OCI-LY1 (cell line): ENCODE measurements around the gene KRTAP1-5.
"Not testable (repeated sequence)": the region's sequence is repeated elsewhere in the genome, so short reads cannot be mapped to it uniquely, and the experiment has no call there.

Experiments used
- H2AFZ ChIP-seq: fragments of 200-600 bp; sonication (generic), shearing (Covaris generic); 2 replicates; pipeline ENCODE4 v1.6.0; 2014; ENCODE audit warnings: antibody characterized with exemption, mild to moderate bottlenecking, low read length
- H3F3A ChIP-seq: fragments of 200-600 bp; sonication (generic), shearing (Covaris generic); 2 replicates; pipeline ENCODE4 v1.6.0; 2014; ENCODE audit warnings: mild to moderate bottlenecking, antibody characterized with exemption, low read length, moderate library complexity; ENCODE audit not compliant: insufficient read depth
- H3K27ac ChIP-seq: fragments of 200-600 bp; sonication (generic); 2 replicates; pipeline ENCODE4 v1.5.1; 2014; ENCODE audit warnings: low read length, mixed run types, mild to moderate bottlenecking, low read depth; ENCODE audit not compliant: poor library complexity, severe bottlenecking
- H3K27me3 ChIP-seq: fragments of 200-600 bp; sonication (generic); 2 replicates; pipeline ENCODE4 v1.6.0; 2014; ENCODE audit warnings: antibody characterized with exemption, mild to moderate bottlenecking, low read length, moderate library complexity; ENCODE audit not compliant: insufficient read depth
- H3K36me3 ChIP-seq: fragments of 200-600 bp; sonication (generic); 2 replicates; pipeline ENCODE4 v1.6.1; 2014; ENCODE audit warnings: mild to moderate bottlenecking, antibody characterized with exemption, low read length, moderate library complexity, mixed read lengths; ENCODE audit not compliant: insufficient read depth
- H3K4me1 ChIP-seq: fragments of 200-600 bp; sonication (generic); 2 replicates; pipeline ENCODE4 v1.5.1; 2014; ENCODE audit warnings: mild to moderate bottlenecking, low read length, moderate library complexity; ENCODE audit not compliant: insufficient read depth, severe bottlenecking
- H3K4me2 ChIP-seq: fragments of 200-600 bp; sonication (generic), shearing (Covaris generic); 2 replicates; pipeline ENCODE4 v1.6.1; 2014; ENCODE audit warnings: low read length
- H3K4me3 ChIP-seq: fragments of 200-600 bp; sonication (generic); 2 replicates; pipeline ENCODE4 v1.5.1; 2014; ENCODE audit warnings: low read length, low read depth, mild to moderate bottlenecking, mixed read lengths; ENCODE audit not compliant: poor library complexity, severe bottlenecking
- H3K79me2 ChIP-seq: fragments of 200-600 bp; shearing (Covaris generic); 2 replicates; pipeline ENCODE4 v1.6.1; 2016; ENCODE audit warnings: mixed run types, low read length, mixed read lengths; ENCODE audit not compliant: insufficient read depth
- H3K9ac ChIP-seq: fragments of 200-600 bp; sonication (generic), shearing (Covaris generic); 2 replicates; pipeline ENCODE4 v1.6.1; 2014; ENCODE audit warnings: mild to moderate bottlenecking, low read length, mixed read lengths
- H3K9me2 ChIP-seq: fragments of 200-600 bp; sonication (generic), shearing (Covaris generic); 2 replicates; pipeline ENCODE4 v1.6.1; 2014; ENCODE audit warnings: low read depth, mild to moderate bottlenecking, low read length, mixed read lengths
- H3K9me3 ChIP-seq: fragments of 200-600 bp; shearing (Covaris generic); 2 replicates; pipeline ENCODE4 v1.6.1; 2014; ENCODE audit warnings: low read length, mixed read lengths
- H4K20me1 ChIP-seq: fragments of 200-600 bp; sonication (generic), shearing (Covaris generic); 2 replicates; pipeline ENCODE4 v1.6.0; 2016; ENCODE audit warnings: mild to moderate bottlenecking, low read length; ENCODE audit not compliant: insufficient read depth
- EZH2 ChIP-seq: fragments of 200-600 bp; sonication (generic), shearing (Covaris generic); IDR thresholded peaks from 2 replicates; pipeline ENCODE4 v1.8.0; 2017; ENCODE audit warnings: borderline replicate concordance, mixed run types, mild to moderate bottlenecking, antibody characterized with exemption, low read length, moderate library complexity, mixed read lengths
- TF ChIP-seq, protein P1 (sequence below): fragments of 200-600 bp; sonication (generic), shearing (Covaris generic); IDR thresholded peaks from 2 replicates; pipeline ENCODE4 v1.5.1; 2017; ENCODE audit warnings: mild to moderate bottlenecking, antibody characterized with exemption, low read length, moderate library complexity, mixed read lengths

KRTAP1-5 gene

GRCh38 chr17:41048441-41048840, 21.4 kb upstream of the KRTAP1-5 start:
- Histone ChIP-seq H3K9me2 (no peaks in the 10 kb centered on the region), H3F3A (no peaks in the 10 kb centered on the region), H3K79me2 (no peaks in the 10 kb centered on the region), H3K4me2 (no peak overlapping the region), H3K9me3 (0 out of 2 replicates have a peak, but pooled peaks cover 2% of the 10 kb centered on the region), H3K27ac (no peak overlapping the region), H3K9ac (no peak overlapping the region), H3K4me1 (no peaks in the 10 kb centered on the region), H3K27me3 (no peaks in the 10 kb centered on the region), H2AFZ (no peak overlapping the region), H3K4me3 (no peak overlapping the region), H4K20me1 (no peaks in the 10 kb centered on the region), H3K36me3 (no peaks in the 10 kb centered on the region)
- TF ChIP-seq, protein P1, sequence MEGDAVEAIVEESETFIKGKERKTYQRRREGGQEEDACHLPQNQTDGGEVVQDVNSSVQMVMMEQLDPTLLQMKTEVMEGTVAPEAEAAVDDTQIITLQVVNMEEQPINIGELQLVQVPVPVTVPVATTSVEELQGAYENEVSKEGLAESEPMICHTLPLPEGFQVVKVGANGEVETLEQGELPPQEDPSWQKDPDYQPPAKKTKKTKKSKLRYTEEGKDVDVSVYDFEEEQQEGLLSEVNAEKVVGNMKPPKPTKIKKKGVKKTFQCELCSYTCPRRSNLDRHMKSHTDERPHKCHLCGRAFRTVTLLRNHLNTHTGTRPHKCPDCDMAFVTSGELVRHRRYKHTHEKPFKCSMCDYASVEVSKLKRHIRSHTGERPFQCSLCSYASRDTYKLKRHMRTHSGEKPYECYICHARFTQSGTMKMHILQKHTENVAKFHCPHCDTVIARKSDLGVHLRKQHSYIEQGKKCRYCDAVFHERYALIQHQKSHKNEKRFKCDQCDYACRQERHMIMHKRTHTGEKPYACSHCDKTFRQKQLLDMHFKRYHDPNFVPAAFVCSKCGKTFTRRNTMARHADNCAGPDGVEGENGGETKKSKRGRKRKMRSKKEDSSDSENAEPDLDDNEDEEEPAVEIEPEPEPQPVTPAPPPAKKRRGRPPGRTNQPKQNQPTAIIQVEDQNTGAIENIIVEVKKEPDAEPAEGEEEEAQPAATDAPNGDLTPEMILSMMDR: no peak
- TF ChIP-seq EZH2: no peak

DNA sequence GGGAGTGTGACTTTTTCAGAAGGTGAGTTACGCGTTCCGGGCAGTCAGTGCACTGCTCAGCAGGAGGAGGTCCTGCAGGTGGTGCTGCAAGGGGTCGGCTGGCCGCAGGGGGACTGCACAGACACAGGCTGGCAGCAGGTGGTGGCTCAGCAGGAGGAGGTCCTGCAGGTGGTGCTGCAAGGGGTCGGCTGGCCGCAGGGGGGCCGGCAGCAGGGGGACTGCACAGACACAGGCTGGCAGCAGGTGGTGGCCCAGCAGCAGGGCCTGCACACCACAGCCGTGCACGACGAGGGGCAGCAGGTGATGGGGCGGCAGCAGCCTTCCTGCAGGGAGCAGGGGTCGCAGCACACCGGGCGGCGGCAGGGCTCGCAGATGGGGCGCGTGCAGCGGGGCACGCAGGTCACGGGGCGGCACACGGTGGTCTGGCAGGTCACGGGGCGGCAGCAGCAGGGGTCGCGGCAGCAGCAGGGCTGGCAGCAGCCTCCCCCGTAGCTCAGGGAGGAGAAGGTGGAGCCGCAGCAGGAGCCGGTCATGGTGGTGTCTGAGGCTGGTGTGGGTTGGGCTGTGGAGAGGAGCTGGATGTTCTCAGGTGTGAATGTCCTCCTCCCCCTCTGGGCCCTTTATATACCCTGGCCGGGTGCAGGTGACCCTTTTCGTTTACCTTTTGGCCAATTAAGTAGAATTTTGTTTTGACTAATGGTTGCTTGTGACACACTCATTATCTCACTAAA, 19.9 kb upstream of the KRTAP1-5 start, which contains the start of gene KRTAP2-1:
TSS of gene KRTAP2-1 (minus strand) at position 582 of the 731 bp plus-strand sequence. CDS start at position 533, 49 bp downstream.
- not testable (repeated sequence) for H3K79me2 ChIP-seq, H3K27ac ChIP-seq, H3K36me3 ChIP-seq, H4K20me1 ChIP-seq, H3K27me3 ChIP-seq, H3K9me3 ChIP-seq, H3K9me2 ChIP-seq, H3K4me1 ChIP-seq, H2AFZ ChIP-seq, H3K4me2 ChIP-seq, H3K9ac ChIP-seq, H3K4me3 ChIP-seq, H3F3A ChIP-seq

GRCh38 chr17:41042953-41043352, 15.9 kb upstream of the KRTAP1-5 start:
- no peak overlapping the region for H3K9ac ChIP-seq
- H3K4me3 ChIP-seq: no peak overlapping the region
- H3K27ac ChIP-seq: no peak overlapping the region
- no peaks in the 10 kb centered on the region for H4K20me1 ChIP-seq
- no peaks in the 10 kb centered on the region for H3K27me3 ChIP-seq
- no peaks in the 10 kb centered on the region for H3K9me2 ChIP-seq
- H3F3A ChIP-seq: no peaks in the 10 kb centered on the region
- TF ChIP-seq, protein P1: no peak
- no peak for TF ChIP-seq EZH2
- no peaks in the 10 kb centered on the region for H3K4me1 ChIP-seq
- no peak overlapping the region for H2AFZ ChIP-seq
- H3K4me2 ChIP-seq: no peak overlapping the region
- H3K79me2 ChIP-seq: no peaks in the 10 kb centered on the region
- H3K36me3 ChIP-seq: no peaks in the 10 kb centered on the region
- no peaks in the 10 kb centered on the region for H3K9me3 ChIP-seq

DNA sequence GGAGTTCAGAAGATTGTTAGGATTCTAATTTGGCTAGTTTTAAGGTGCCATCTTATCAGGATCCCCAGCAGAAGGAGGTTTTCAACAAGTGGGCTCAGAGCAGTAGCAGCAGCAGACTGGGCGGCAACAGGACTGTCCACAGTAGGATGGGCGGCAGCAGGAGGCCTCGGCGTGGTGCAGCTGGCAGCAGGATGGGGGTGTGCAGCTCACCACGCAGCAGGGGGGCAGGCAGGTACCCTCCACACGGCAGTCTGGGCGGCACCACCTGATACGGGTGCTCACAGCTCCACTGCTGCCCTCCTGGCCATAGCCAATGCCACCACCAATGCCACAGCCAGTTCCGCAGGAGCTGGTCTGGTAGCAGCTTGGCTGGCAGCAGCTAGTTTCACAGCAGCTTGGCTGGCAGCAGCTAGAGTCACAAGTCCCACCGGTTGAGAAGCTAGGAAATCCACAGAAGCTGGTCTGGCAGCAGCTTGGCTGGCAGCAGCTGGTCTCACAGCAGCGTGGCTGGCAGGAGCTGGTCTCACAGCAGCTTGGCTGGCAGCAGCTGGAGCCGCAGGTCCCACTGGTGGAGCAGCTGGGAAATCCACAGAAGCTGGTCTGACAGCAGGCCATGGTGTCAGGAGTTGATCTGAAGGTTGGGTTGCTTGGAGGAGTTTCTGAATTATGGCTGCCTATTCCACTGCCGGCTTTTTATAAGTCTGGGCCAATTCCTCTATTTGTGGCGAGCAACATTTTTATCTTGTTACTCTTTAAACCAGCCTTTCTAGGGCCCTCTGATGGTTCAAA, 14.0 kb upstream of the KRTAP1-5 start, which contains the start of gene KRTAP1-1:
TSS of gene KRTAP1-1 (minus strand) at position 668 of the 789 bp plus-strand sequence. CDS start at position 615, 53 bp downstream.
- H3K9ac ChIP-seq, H3K4me1 ChIP-seq, H3K27me3 ChIP-seq, H3K9me3 ChIP-seq, H3K79me2 ChIP-seq, H3K4me2 ChIP-seq, H3K4me3 ChIP-seq, H3K27ac ChIP-seq, H3K36me3 ChIP-seq, H3F3A ChIP-seq, H2AFZ ChIP-seq, H3K9me2 ChIP-seq, H4K20me1 ChIP-seq: not testable (repeated sequence)
